Measurements from ENCODE around the gene AP1AR. TPM values are rescaled to one million over a fixed set of nuclear protein-coding genes. Genes with fewer than 3 reads are reported as not detected.

AP1AR gene
- total RNA-seq, 1 donor from 2014 or later = 13.0 TPM

DNA sequence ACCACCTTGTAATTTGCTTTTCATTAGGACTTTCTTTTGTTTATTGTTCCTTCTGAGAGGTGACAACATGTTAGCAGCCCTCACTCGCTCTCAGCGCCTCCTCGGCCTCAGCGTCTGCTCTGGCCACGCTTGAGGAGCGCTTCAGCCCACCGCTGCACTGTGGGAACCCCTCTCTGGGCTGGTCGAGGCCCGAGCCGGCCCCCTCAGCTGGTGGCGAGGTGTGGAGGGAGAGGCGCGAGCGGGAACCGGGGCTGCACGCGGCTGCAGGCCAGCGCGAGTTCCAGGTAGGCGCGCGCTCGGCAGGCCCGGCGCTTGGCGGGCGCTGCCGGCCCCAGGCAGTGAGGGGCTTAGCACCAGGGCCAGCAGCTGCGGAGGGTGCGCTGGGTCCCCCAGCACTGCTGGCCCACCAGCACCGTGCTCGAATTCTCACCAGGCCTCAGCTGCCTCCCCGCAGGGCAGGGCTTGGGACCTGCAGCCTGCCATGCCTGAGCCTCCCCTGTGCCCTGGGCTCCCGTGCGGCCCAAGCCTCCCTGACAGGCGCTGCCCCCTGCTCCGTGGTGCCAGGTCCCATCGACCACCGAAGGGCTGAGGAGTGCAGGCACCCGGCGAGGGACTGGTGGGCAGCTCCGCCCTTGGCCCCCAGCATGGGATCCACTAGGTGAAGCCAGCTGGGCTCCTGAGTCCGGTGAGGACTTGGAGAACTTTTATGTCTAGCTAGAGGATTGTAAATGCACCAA lies 9.2 kb upstream of the AP1AR start:
- no peak overlapping the region for H3K4me3 ChIP-seq (ENCODE audit: low read length in 3 of 3)
- H3K4me1 ChIP-seq (ENCODE audit: control insufficient read depth in 3 of 3, insufficient read depth in 3 of 3, low read length in 3 of 3) = no peaks in the 10 kb centered on the region
- H3K27me3 ChIP-seq (ENCODE audit: control insufficient read depth in 3 of 3, insufficient read depth in 3 of 3, low read length in 3 of 3) = no peaks in the 10 kb centered on the region
- H3K9ac ChIP-seq (ENCODE audit: low read depth in 1 of 3, low read length in 3 of 3) = no peak overlapping the region
- no peak overlapping the region for H3K27ac ChIP-seq (ENCODE audit: low read depth, low read length)
- no peaks in the 10 kb centered on the region for H3K36me3 ChIP-seq (ENCODE audit: control insufficient read depth in 3 of 3, insufficient read depth in 3 of 3, low read length in 3 of 3)
- no peaks in the 10 kb centered on the region for H3K9me3 ChIP-seq (ENCODE audit: control insufficient read depth in 3 of 3, low read length in 3 of 3)

- Histone ChIP-seq H3K9me3 (ENCODE audit: control insufficient read depth in 3 of 3, low read length in 3 of 3) (no peaks in the 10 kb centered on the region), H3K9ac (ENCODE audit: low read depth in 1 of 3, low read length in 3 of 3) (no peak overlapping the region), H3K36me3 (ENCODE audit: control insufficient read depth in 3 of 3, insufficient read depth in 3 of 3, low read length in 3 of 3) (no peaks in the 10 kb centered on the region), H3K27me3 (ENCODE audit: control insufficient read depth in 3 of 3, insufficient read depth in 3 of 3, low read length in 3 of 3) (no peaks in the 10 kb centered on the region), H3K4me3 (ENCODE audit: low read length in 3 of 3) (no peak overlapping the region), H3K27ac (ENCODE audit: low read depth, low read length) (no peak overlapping the region), H3K4me1 (ENCODE audit: control insufficient read depth in 3 of 3, insufficient read depth in 3 of 3, low read length in 3 of 3) (no peaks in the 10 kb centered on the region)
These were observed 6.4 kb upstream of the AP1AR start for GRCh38 chr4:112225157-112225556.

DNA sequence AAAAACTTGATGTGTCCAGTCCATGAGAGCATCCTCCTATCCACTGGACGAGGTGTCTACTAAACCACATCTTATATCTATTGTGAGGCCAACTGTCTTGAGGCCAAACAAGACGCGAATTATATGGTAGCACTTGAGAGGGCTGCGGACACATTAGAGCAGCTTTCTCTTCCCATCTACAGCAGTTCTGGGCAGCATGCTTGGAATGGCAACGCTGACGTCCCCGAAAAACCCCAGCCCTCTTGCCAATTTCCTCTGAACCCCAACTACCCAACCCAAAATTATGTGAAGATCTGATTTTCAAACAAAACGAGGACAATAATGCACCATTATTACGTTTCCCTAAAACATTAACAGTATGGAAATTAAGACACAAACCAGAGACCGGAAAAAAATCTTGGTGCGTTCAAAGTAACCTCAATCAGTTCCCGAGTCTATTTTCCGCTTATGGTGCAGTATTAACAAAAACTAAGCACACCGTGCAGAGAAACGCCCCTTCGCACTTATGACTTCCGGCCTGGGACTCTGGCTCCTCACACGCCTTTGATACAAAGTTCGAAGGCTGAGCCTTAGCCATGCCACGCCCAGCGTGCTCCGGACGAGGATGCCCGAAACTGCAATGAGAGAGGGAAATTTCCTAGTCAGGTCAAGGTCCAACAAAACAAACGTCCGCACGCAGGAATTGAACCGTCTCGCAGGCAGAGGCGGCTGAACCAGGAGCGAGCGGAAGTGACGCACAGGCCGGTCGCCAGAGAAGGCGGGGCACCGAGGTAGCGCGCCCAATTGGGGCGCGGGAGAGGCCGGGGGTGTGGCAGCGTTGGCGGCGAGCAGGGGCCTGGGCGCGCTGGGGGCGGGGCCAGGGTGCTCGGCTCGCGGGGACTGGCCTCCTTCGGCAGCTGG lies 458 bp upstream of the AP1AR start:
- peak overlapping the region; percentile 87 to 93 (median 92) for H3K9ac ChIP-seq (ENCODE audit: low read depth in 1 of 3, low read length in 3 of 3)
- peak overlapping the region; percentile 91 to 97 (median 95) for H3K4me3 ChIP-seq (ENCODE audit: low read length in 3 of 3)
- peak overlapping the region; percentile 95 for H3K27ac ChIP-seq (ENCODE audit: low read depth, low read length)
- H3K27me3 ChIP-seq (ENCODE audit: control insufficient read depth in 3 of 3, insufficient read depth in 3 of 3, low read length in 3 of 3) = no peaks in the 10 kb centered on the region
- no peaks in the 10 kb centered on the region for H3K9me3 ChIP-seq (ENCODE audit: control insufficient read depth in 3 of 3, low read length in 3 of 3)
- H3K36me3 ChIP-seq (ENCODE audit: control insufficient read depth in 3 of 3, insufficient read depth in 3 of 3, low read length in 3 of 3) = no peaks in the 10 kb centered on the region
- peaks cover under 1 to 15% (median 6%) of the 10 kb centered on the region in 3 donors for H3K4me1 ChIP-seq (ENCODE audit: control insufficient read depth in 3 of 3, insufficient read depth in 3 of 3, low read length in 3 of 3)

DNA sequence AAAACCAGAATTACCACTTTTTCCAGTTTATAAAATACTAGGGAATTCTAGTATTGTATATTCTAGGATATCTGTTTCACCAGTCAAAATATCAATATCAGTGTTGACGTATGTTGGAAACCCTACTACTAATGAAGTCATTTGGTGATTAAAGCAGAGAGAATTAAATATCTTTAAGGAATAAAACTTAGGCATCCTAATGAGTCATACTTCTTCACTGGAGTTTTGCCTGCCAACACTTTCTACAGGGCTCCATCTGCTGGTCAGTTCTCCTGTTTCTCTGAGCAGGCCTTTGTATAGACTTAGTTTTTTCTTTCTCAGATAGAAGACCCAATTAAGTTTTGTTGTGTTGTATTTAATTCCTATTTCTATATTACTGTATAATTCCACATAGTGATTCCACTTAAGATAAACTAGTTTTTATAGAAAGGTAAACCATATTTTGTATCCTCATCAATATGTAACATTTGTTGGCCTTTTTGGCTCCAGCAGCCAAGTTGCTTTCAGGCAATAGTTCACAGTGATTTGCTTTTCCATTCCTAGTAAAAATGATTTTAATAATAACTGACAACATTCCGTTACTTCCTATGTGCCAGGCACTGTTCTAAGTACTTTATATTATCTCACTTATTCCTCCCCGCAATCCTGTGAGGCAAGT lies 3.5 kb downstream of the AP1AR start:
- H3K4me3 ChIP-seq (ENCODE audit: low read length in 3 of 3) = no peak overlapping the region

GRCh38 chr4:112236040-112236439 lies 4.5 kb downstream of the AP1AR start:
- H3K27me3 ChIP-seq (ENCODE audit: control insufficient read depth in 3 of 3, insufficient read depth in 3 of 3, low read length in 3 of 3) = no peaks in the 10 kb centered on the region
- H3K36me3 ChIP-seq (ENCODE audit: control insufficient read depth in 3 of 3, insufficient read depth in 3 of 3, low read length in 3 of 3) = peaks cover 0 to 2% (median 0%) of the 10 kb centered on the region in 3 donors
- no peak overlapping the region for H3K27ac ChIP-seq (ENCODE audit: low read depth, low read length)
- H3K4me1 ChIP-seq (ENCODE audit: control insufficient read depth in 3 of 3, insufficient read depth in 3 of 3, low read length in 3 of 3) = peaks cover 2 to 15% (median 6%) of the 10 kb centered on the region in 3 donors
- no peaks in the 10 kb centered on the region for H3K9me3 ChIP-seq (ENCODE audit: control insufficient read depth in 3 of 3, low read length in 3 of 3)
- no peak overlapping the region for H3K4me3 ChIP-seq (ENCODE audit: low read length in 3 of 3)
- no peak overlapping the region for H3K9ac ChIP-seq (ENCODE audit: low read depth in 1 of 3, low read length in 3 of 3)

More for the DNA sequence above, 3.5 kb downstream of the AP1AR start:
- no peaks in the 10 kb centered on the region for H3K9me3 ChIP-seq (ENCODE audit: control insufficient read depth in 3 of 3, low read length in 3 of 3)
- H3K27me3 ChIP-seq (ENCODE audit: control insufficient read depth in 3 of 3, insufficient read depth in 3 of 3, low read length in 3 of 3) = no peaks in the 10 kb centered on the region
- no peak overlapping the region for H3K27ac ChIP-seq (ENCODE audit: low read depth, low read length)
- H3K36me3 ChIP-seq (ENCODE audit: control insufficient read depth in 3 of 3, insufficient read depth in 3 of 3, low read length in 3 of 3) = no peaks in the 10 kb centered on the region
- H3K4me1 ChIP-seq (ENCODE audit: control insufficient read depth in 3 of 3, insufficient read depth in 3 of 3, low read length in 3 of 3) = peaks cover 2 to 15% (median 6%) of the 10 kb centered on the region in 3 donors
- H3K9ac ChIP-seq (ENCODE audit: low read depth in 1 of 3, low read length in 3 of 3) = no peak overlapping the region

GRCh38 chr4:112238833-112239232 lies 7.2 kb downstream of the AP1AR start:
- Histone ChIP-seq H3K36me3 (ENCODE audit: control insufficient read depth in 3 of 3, insufficient read depth in 3 of 3, low read length in 3 of 3) (peaks cover 0 to 4% (median 0%) of the 10 kb centered on the region in 3 donors), H3K4me3 (ENCODE audit: low read length in 3 of 3) (no peak overlapping the region), H3K9ac (ENCODE audit: low read depth in 1 of 3, low read length in 3 of 3) (no peak overlapping the region), H3K4me1 (ENCODE audit: control insufficient read depth in 3 of 3, insufficient read depth in 3 of 3, low read length in 3 of 3) (peaks cover 0 to 2% (median 0%) of the 10 kb centered on the region in 3 donors), H3K9me3 (ENCODE audit: control insufficient read depth in 3 of 3, low read length in 3 of 3) (no peaks in the 10 kb centered on the region), H3K27ac (ENCODE audit: low read depth, low read length) (no peak overlapping the region), H3K27me3 (ENCODE audit: control insufficient read depth in 3 of 3, insufficient read depth in 3 of 3, low read length in 3 of 3) (no peaks in the 10 kb centered on the region)

- H3K27me3 ChIP-seq (ENCODE audit: control insufficient read depth in 3 of 3, insufficient read depth in 3 of 3, low read length in 3 of 3) = no peaks in the 10 kb centered on the region
- no peaks in the 10 kb centered on the region for H3K9me3 ChIP-seq (ENCODE audit: control insufficient read depth in 3 of 3, low read length in 3 of 3)
- H3K36me3 ChIP-seq (ENCODE audit: control insufficient read depth in 3 of 3, insufficient read depth in 3 of 3, low read length in 3 of 3) = peaks cover 0 to 4% (median 0%) of the 10 kb centered on the region in 3 donors
- H3K4me3 ChIP-seq (ENCODE audit: low read length in 3 of 3) = no peak overlapping the region
- H3K4me1 ChIP-seq (ENCODE audit: control insufficient read depth in 3 of 3, insufficient read depth in 3 of 3, low read length in 3 of 3) = no peaks in the 10 kb centered on the region
- H3K27ac ChIP-seq (ENCODE audit: low read depth, low read length) = no peak overlapping the region
- no peak overlapping the region for H3K9ac ChIP-seq (ENCODE audit: low read depth in 1 of 3, low read length in 3 of 3)
These were observed 13.8 kb downstream of the AP1AR start for GRCh38 chr4:112245383-112245782.

- H3K27ac ChIP-seq (ENCODE audit: low read depth, low read length) = no peak overlapping the region
- no peaks in the 10 kb centered on the region for H3K36me3 ChIP-seq (ENCODE audit: control insufficient read depth in 3 of 3, insufficient read depth in 3 of 3, low read length in 3 of 3)
- no peaks in the 10 kb centered on the region for H3K9me3 ChIP-seq (ENCODE audit: control insufficient read depth in 3 of 3, low read length in 3 of 3)
- peaks cover 0 to 7% (median 7%) of the 10 kb centered on the region in 3 donors for H3K4me1 ChIP-seq (ENCODE audit: control insufficient read depth in 3 of 3, insufficient read depth in 3 of 3, low read length in 3 of 3)
- H3K9ac ChIP-seq (ENCODE audit: low read depth in 1 of 3, low read length in 3 of 3) = no peak overlapping the region
- H3K4me3 ChIP-seq (ENCODE audit: low read length in 3 of 3) = no peak overlapping the region
- no peaks in the 10 kb centered on the region for H3K27me3 ChIP-seq (ENCODE audit: control insufficient read depth in 3 of 3, insufficient read depth in 3 of 3, low read length in 3 of 3)
These were observed 15.4 kb downstream of the AP1AR start for GRCh38 chr4:112247021-112247420.

- Histone ChIP-seq H3K4me1 (ENCODE audit: control insufficient read depth in 3 of 3, insufficient read depth in 3 of 3, low read length in 3 of 3) (peaks cover 0 to 7% (median 7%) of the 10 kb centered on the region in 3 donors), H3K27ac (ENCODE audit: low read depth, low read length) (no peak overlapping the region), H3K9me3 (ENCODE audit: control insufficient read depth in 3 of 3, low read length in 3 of 3) (no peaks in the 10 kb centered on the region), H3K4me3 (ENCODE audit: low read length in 3 of 3) (no peak overlapping the region), H3K27me3 (ENCODE audit: control insufficient read depth in 3 of 3, insufficient read depth in 3 of 3, low read length in 3 of 3) (no peaks in the 10 kb centered on the region), H3K9ac (ENCODE audit: low read depth in 1 of 3, low read length in 3 of 3) (no peak overlapping the region), H3K36me3 (ENCODE audit: control insufficient read depth in 3 of 3, insufficient read depth in 3 of 3, low read length in 3 of 3) (no peaks in the 10 kb centered on the region)
These were observed 19.5 kb downstream of the AP1AR start for GRCh38 chr4:112251019-112251643.

Data from skeletal muscle tissue (tissue), 4 donors.